ENCODE measurements around the gene TMEM198. TPM values are rescaled to one million over a fixed set of nuclear protein-coding genes. Genes with fewer than 3 reads are reported as not detected.

TMEM198 gene
- total and polyA plus RNA-seq, 4 donors = 1.3 to 7.1 (median 4.3) TPM

DNA sequence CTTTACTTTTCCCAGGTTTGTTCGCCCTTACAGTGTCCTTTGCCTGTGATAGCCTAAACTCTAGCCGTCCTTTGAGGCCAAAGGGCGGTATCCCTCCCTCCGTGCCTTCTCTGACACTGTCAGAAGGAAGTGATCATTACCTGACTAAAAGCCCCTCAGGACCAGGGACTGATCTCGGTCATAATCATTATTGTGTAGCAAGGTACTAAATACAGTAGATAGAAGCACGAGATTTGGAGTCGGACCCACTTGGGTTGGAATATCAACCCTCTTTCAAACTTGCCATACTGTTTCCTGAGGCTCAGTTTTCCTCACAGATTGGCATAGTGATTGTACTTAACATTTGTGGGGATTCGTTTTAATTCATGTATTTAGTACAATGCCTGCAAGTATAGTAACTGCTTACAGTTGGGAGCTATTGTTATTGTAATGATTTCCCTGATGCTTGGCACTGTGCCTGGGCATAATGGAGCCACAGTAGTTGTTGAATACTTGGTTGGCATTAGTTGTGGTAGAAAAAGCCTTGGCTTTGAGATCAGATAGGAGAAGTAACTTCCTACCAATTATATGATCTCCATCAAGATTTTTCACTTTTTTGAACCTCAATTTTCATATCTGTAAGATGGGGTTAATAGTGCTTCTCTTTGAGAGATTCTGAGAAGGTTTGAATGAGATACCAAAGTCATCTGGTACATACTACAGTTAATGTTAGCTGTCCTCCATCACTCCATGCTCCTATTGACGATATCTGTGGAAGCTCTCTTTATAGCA lies 54.7 kb downstream of the TMEM198 start:
- Histone ChIP-seq H3K27ac (ENCODE audit: low read depth in 1 of 2, low read length in 1 of 2) (peak overlapping the region; percentile 92 to 93), H3K4me1 (ENCODE audit: control insufficient read depth in 5 of 5, insufficient read depth in 5 of 5, low read length in 5 of 5) (peaks cover 0 to 32% (median 14%) of the 10 kb centered on the region in 5 donors), H3K9ac (ENCODE audit: insufficient read depth in 1 of 2, low read length in 2 of 2) (peak overlapping the region; percentile 78 to 99), H3K4me3 (peak overlapping the region; percentile 52), H3K36me3 (ENCODE audit: control insufficient read depth in 4 of 4, insufficient read depth in 4 of 4, low read length in 4 of 4) (peaks cover 3 to 19% (median 13%) of the 10 kb centered on the region in 4 donors), H3K27me3 (ENCODE audit: control insufficient read depth in 3 of 3, insufficient read depth in 3 of 3, low read length in 2 of 3) (no peaks in the 10 kb centered on the region), H3K9me3 (ENCODE audit: control insufficient read depth in 4 of 4, insufficient read depth in 3 of 4, low read length in 3 of 4) (no peaks in the 10 kb centered on the region)
- ATAC-seq (ENCODE audit: insufficient read depth, low FRiP score) (no peak), DNase-seq (no peak)
- 27 to 41% methylated on average over 9 of the region's 9 CpGs for WGBS, 2 donors
- TF ChIP-seq, protein P1, sequence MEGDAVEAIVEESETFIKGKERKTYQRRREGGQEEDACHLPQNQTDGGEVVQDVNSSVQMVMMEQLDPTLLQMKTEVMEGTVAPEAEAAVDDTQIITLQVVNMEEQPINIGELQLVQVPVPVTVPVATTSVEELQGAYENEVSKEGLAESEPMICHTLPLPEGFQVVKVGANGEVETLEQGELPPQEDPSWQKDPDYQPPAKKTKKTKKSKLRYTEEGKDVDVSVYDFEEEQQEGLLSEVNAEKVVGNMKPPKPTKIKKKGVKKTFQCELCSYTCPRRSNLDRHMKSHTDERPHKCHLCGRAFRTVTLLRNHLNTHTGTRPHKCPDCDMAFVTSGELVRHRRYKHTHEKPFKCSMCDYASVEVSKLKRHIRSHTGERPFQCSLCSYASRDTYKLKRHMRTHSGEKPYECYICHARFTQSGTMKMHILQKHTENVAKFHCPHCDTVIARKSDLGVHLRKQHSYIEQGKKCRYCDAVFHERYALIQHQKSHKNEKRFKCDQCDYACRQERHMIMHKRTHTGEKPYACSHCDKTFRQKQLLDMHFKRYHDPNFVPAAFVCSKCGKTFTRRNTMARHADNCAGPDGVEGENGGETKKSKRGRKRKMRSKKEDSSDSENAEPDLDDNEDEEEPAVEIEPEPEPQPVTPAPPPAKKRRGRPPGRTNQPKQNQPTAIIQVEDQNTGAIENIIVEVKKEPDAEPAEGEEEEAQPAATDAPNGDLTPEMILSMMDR (IDR thresholded peaks at IDR 0.05; ENCODE audit: control extremely low read depth, extremely low read depth) = no peak

Small RNA genes lying within 50 kb of the gene (small RNA-seq; reads per million reads assigned to genes)
- gene MIR3132 (ENCODE audit: low replicate concordance) (not detected), gene RN7SKP213 (ENCODE audit: low replicate concordance) (not detected)

Other genes starting within 250 kb of the TMEM198 start
- gene PTPRN, start 234.6 kb upstream of the TMEM198 start, total RNA-seq = 1 to 10 TPM in 1 of 2 donors, under 1 TPM in 1; 0.21 to 2.6 TPM
- under 1 TPM; 0.11 to 0.22 TPM for gene PTPRN, start 234.6 kb upstream of the TMEM198 start, polyA plus RNA-seq
- gene RESP18, start 211.3 kb upstream of the TMEM198 start, total RNA-seq = not detected
- gene RESP18, start 211.3 kb upstream of the TMEM198 start, polyA plus RNA-seq = not detected
- gene DNPEP, start 156.1 kb upstream of the TMEM198 start, total RNA-seq = 10 to 100 TPM; 73.7 to 78.6 TPM
- 10 to 100 TPM; 82.9 to 89.7 TPM for gene DNPEP, start 156.1 kb upstream of the TMEM198 start, polyA plus RNA-seq
- 10 to 100 TPM; 23.9 to 88.7 TPM for gene DES, start 125.7 kb upstream of the TMEM198 start, total RNA-seq
- 100 to 1,000 TPM in 1 of 2 donors, 10 to 100 TPM in 1; 27.2 to 108 TPM for gene DES, start 125.7 kb upstream of the TMEM198 start, polyA plus RNA-seq
- 10 to 100 TPM in 1 of 2 donors, 1 to 10 TPM in 1; 8.7 to 15.6 TPM for gene SPEG, start 109.2 kb upstream of the TMEM198 start, total RNA-seq
- gene SPEG, start 109.2 kb upstream of the TMEM198 start, polyA plus RNA-seq = 10 to 100 TPM in 1 of 2 donors, 1 to 10 TPM in 1; 3.7 to 10.5 TPM
- 10 to 100 TPM; 18.8 to 48.9 TPM for gene GMPPA, start 45.1 kb upstream of the TMEM198 start, total RNA-seq
- gene GMPPA, start 45.1 kb upstream of the TMEM198 start, polyA plus RNA-seq = 10 to 100 TPM; 30.7 to 46.6 TPM
- under 1 TPM; 0.26 to 0.43 TPM for gene ASIC4, start 29.5 kb upstream of the TMEM198 start, total RNA-seq
- gene ASIC4, start 29.5 kb upstream of the TMEM198 start, polyA plus RNA-seq = under 1 TPM; 0.02 TPM
- 10 to 100 TPM; 42.7 to 89.6 TPM for gene CHPF, start 219 bp upstream of the TMEM198 start, total RNA-seq
- gene CHPF, start 219 bp upstream of the TMEM198 start, polyA plus RNA-seq = 10 to 100 TPM; 44.6 to 71.6 TPM
- 10 to 100 TPM; 69.6 to 75.2 TPM for gene OBSL1, start 27.5 kb downstream of the TMEM198 start, total RNA-seq
- gene OBSL1, start 27.5 kb downstream of the TMEM198 start, polyA plus RNA-seq = 10 to 100 TPM; 34.0 to 58.4 TPM
- under 1 TPM in 1 of 2 donors, not detected in 1; 0.58 TPM for gene INHA, start 28.3 kb downstream of the TMEM198 start, total RNA-seq
- under 1 TPM; 0.47 to 0.98 TPM for gene INHA, start 28.3 kb downstream of the TMEM198 start, polyA plus RNA-seq
- 10 to 100 TPM; 21.5 to 46.0 TPM for gene STK11IP, start 53.8 kb downstream of the TMEM198 start, total RNA-seq
- gene STK11IP, start 53.8 kb downstream of the TMEM198 start, polyA plus RNA-seq = 10 to 100 TPM; 21.7 to 24.5 TPM
- 1 to 10 TPM; 1.8 to 3.2 TPM for gene SLC4A3, start 83.6 kb downstream of the TMEM198 start, total RNA-seq
- gene SLC4A3, start 83.6 kb downstream of the TMEM198 start, polyA plus RNA-seq = under 1 TPM; 0.59 to 0.63 TPM

Data from lung (tissue), 13 donors.